Middle frontal gyrus (tissue), 1 donor: Measurements from ENCODE around the gene RTL3.

Experiments used
- DNase-seq: peaks from one replicate; pipeline ENCODE4 v3.0.0-alpha.2; 2015; ENCODE audit warnings: low spot score; ENCODE audit errors: extremely low spot score

Gene RTL3

GRCh38 chrX:78622831-78623230, 36.3 kb downstream of the RTL3 start:
- no peak for DNase-seq

GRCh38 chrX:78619834-78620233, 39.3 kb downstream of the RTL3 start:
- DNase-seq = no peak

GRCh38 chrX:78618987-78619386, 40.1 kb downstream of the RTL3 start:
- no peak for DNase-seq

GRCh38 chrX:78614264-78614663, 44.9 kb downstream of the RTL3 start:
- no peak for DNase-seq
